Activated B cell treated with CpG ODN at 0.5 μM for 24 hours (primary cell): Measurements from ENCODE around the gene CYTL1. TPM values are rescaled to one million over a fixed set of nuclear protein-coding genes. Genes with fewer than 3 reads are reported as not detected.

Experiments used
- ATAC-seq: fragments of 200-7000 bp; cut with Tn5 transposase; one replicate; pipeline ENCODE4 v1.10.0; 2021; ENCODE audit warnings: low read depth, mild to moderate bottlenecking, moderate library complexity
- CTCF ChIA-PET: fragments of 350-600 bp; sonication (Branson Sonifier 250); formaldehyde crosslinking; loops from one replicate; lab custom pipeline; 2021; ENCODE audit warnings: antibody characterized with exemption; lab: Charles Lee
- POLR2A ChIA-PET: fragments of 350-600 bp; sonication (Branson Sonifier 250); formaldehyde crosslinking; loops from one replicate; lab custom pipeline; 2021; ENCODE audit warnings: antibody characterized with exemption; lab: Charles Lee
- DNase-seq: peaks from one replicate; pipeline ENCODE4 v3.0.0; 2022
- H3K27ac Mint-ChIP-seq: one replicate; pipeline ENCODE4 v1.8.0; 2020; ENCODE audit warnings: mixed read lengths
- H3K27me3 Mint-ChIP-seq: one replicate; pipeline ENCODE4 v1.8.0; 2021; ENCODE audit warnings: mixed read lengths
- H3K36me3 Mint-ChIP-seq: one replicate; pipeline ENCODE4 v1.8.0; 2021; ENCODE audit warnings: low read depth, mixed read lengths
- H3K4me1 Mint-ChIP-seq: one replicate; pipeline ENCODE4 v1.8.0; 2021; ENCODE audit warnings: mixed read lengths
- H3K4me3 Mint-ChIP-seq: one replicate; pipeline ENCODE4 v1.8.0; 2020; ENCODE audit warnings: mild to moderate bottlenecking, mixed read lengths
- H3K9me3 Mint-ChIP-seq: one replicate; pipeline ENCODE4 v1.8.0; 2020; ENCODE audit warnings: mixed read lengths
- CTCF ChIP-seq: fragments of 200-600 bp; IDR thresholded peaks from one replicate; pipeline ENCODE4 v1.8.0; 2022; ENCODE audit warnings: antibody characterized with exemption, mild to moderate bottlenecking
- intact Hi-C: fragments of 100-400 bp; cut with micrococcal nuclease; formaldehyde crosslinking; loops from one replicate; pipeline ENCODE4 v1.15.1; 2024
- total RNA-seq: library from RNA; stranded (reverse); gene quantifications from 2 replicates; pipeline ENCODE4 v1.2.3, GENCODE V29; 2022

CYTL1 gene
- total RNA-seq, 1 donor from 2014 or later = not detected

GRCh38 chr4:4984186-4984585, 35.1 kb downstream of the CYTL1 start:
- TF ChIP-seq CTCF = no peak
- Mint-ChIP-seq H3K27ac (no peak overlapping the region), H3K4me1 (no peaks in the 10 kb centered on the region), H3K27me3 (no peaks in the 10 kb centered on the region), H3K4me3 (no peak overlapping the region), H3K9me3 (no peaks in the 10 kb centered on the region), H3K36me3 (no peaks in the 10 kb centered on the region)
- DNase-seq (no peak), ATAC-seq (no peak)
- ChIA-PET POLR2A (no interaction called here), CTCF (no interaction called here)
- intact Hi-C loops = no loop called here

DNA sequence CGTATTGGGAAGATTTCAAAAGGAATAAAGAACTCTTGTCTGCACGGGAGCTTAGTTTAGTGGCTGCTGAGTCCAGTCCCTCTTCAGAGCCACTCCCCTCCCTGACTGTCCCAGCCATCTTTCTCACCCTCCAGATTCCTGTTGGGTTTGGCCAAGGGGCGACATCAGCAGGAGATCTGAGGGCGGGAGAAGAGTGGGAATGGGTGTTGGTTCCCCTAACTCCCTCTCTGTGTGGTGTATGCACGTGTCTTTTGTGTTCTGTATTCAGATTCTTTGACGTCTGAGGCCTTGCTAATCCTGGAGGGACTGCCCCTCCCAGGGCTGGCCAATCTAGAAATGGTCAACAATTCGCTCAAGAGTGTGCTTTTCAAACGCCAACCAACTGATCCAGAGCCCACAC, 37.4 kb downstream of the CYTL1 start:
- POLR2A ChIA-PET = no interaction called here
- H3K4me1 Mint-ChIP-seq = no peaks in the 10 kb centered on the region
- no peak overlapping the region for H3K4me3 Mint-ChIP-seq
- CTCF ChIA-PET = no interaction called here
- DNase-seq (no peak), ATAC-seq (no peak)
- no peak for TF ChIP-seq CTCF
- no peaks in the 10 kb centered on the region for H3K27me3 Mint-ChIP-seq
- no peaks in the 10 kb centered on the region for H3K36me3 Mint-ChIP-seq
- no peak overlapping the region for H3K27ac Mint-ChIP-seq
- intact Hi-C loops = no loop called here
- H3K9me3 Mint-ChIP-seq = peaks cover 2% of the 10 kb centered on the region

DNA sequence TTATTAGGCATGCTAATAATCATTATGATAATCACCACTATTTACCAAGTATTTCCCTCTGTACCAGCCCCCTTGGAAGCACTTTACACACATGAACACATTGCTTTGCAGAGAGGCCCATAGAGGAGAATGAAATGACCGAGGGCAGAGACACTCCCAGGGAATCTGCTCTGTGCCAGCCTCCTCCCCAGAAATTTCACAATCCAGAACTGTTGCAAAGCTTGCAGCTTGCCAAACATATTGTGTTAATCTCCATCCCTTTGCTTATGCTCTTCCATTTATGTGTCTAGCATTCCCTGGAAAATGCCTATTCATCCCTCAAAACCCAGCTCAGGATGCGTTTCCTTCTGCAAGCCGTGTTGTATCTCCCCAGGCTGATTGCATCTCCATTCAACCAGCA, 37.8 kb downstream of the CYTL1 start:
- no peak for TF ChIP-seq CTCF
- Mint-ChIP-seq H3K27me3 (no peaks in the 10 kb centered on the region), H3K27ac (no peak overlapping the region), H3K4me1 (no peaks in the 10 kb centered on the region), H3K9me3 (peaks cover 3% of the 10 kb centered on the region), H3K36me3 (no peaks in the 10 kb centered on the region), H3K4me3 (no peak overlapping the region)
- ChIA-PET CTCF (no interaction called here), POLR2A (no interaction called here)
- DNase-seq (no peak), ATAC-seq (no peak)
- intact Hi-C loops = no loop called here

DNA sequence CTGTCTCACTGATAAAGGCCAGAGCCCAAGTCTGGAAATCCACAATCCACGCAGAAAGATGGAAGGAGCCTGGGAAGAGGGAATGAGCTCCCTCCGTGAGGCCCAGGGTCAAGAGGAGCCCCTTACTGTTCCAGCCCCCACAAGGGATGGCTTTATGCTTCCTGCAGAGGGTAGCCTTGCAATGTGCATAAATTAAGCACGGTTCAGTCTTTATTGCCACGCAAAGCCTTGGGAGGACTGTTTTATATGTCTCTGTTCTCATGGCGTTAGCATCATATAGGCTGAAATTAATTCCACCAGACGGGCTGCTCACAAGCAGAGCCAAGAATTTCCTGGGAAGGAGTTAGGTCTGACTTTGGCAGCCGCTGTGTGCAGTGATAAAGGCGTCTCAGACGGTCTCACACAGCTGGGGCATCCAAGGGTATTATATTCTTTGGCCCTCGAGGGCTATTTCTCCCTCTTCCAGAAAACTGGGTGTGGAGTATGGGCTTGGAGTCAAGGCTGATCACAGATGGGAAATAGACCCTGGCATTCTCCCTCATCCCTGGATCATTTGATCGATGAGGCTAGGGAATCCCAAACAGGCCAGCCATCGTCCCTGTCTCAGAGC, 38.5 kb downstream of the CYTL1 start:
- Mint-ChIP-seq H3K27ac (no peak overlapping the region), H3K9me3 (peaks cover 4% of the 10 kb centered on the region), H3K4me1 (no peaks in the 10 kb centered on the region), H3K4me3 (no peak overlapping the region), H3K27me3 (no peaks in the 10 kb centered on the region), H3K36me3 (peaks cover under 1% of the 10 kb centered on the region)
- DNase-seq (no peak), ATAC-seq (no peak)
- CTCF ChIA-PET = no interaction called here
- intact Hi-C loops = no loop called here
- no peak for TF ChIP-seq CTCF
- POLR2A ChIA-PET = no interaction called here

GRCh38 chr4:4979971-4980370, 39.3 kb downstream of the CYTL1 start:
- DNase-seq (no peak), ATAC-seq (no peak)
- TF ChIP-seq CTCF = no peak
- H3K27ac Mint-ChIP-seq = no peak overlapping the region
- ChIA-PET POLR2A (no interaction called here), CTCF (interaction anchor here (1.6 kb wide), 1 partner anchor 14 kb away, joined by 4 read pairs; no protein-coding TSS in a partner anchor)
- H3K36me3 Mint-ChIP-seq = peaks cover 3% of the 10 kb centered on the region
- H3K27me3 Mint-ChIP-seq = no peaks in the 10 kb centered on the region
- H3K4me1 Mint-ChIP-seq = no peaks in the 10 kb centered on the region
- H3K4me3 Mint-ChIP-seq = no peak overlapping the region
- intact Hi-C loops = no loop called here
- H3K9me3 Mint-ChIP-seq = peaks cover 10% of the 10 kb centered on the region
